Heart left ventricle (tissue), 13 donors: ENCODE measurements around the gene CREBZF.

Source experiments
- POLR2A ChIP-seq, 2 donors: fragments of 450-650 bp; IDR thresholded peaks; one replicate each; pipeline ENCODE4 v1.6.1; 2017; ENCODE audit warnings: antibody characterized with exemption in 2 of 2, mild to moderate bottlenecking in 2 of 2, moderate library complexity in 2 of 2
- TF ChIP-seq, protein P1 (sequence below), 12 donors: fragments of 200-600 bp; sonication (generic) in 4 of 12; IDR thresholded peaks; one replicate each; pipeline versions ENCODE4 v1.5.0 to v1.8.0; 2018 to 2022; ENCODE audit warnings: antibody characterized with exemption in 12 of 12, mild to moderate bottlenecking in 5 of 12
- donor health status: ischemic (EF 13 %, LVEDD 7.1; RV severe dilation, severe dysfunction).
- donor health status: DM: no; HTN: yes; CAD: no.
- donor health status: DM: no; HTN: no; CAD: no.
- donor health status: ischemic (EF 25% LVEDD 6.9; RV normal size, moderate dysfunction).
- donor health status: ischemic (EF 25% LVEDD 5.7; RV mildly dilated, moderate dysfunction).
- donor health status: ischemic (EF 35%, LVEDD 5.7; RV mildly dilated, moderate dysfunction).
- donor health status: nonischemic (EF 11% LVEDD 7.7; RV severe dilation, severe dysfunction).
- donor health status: DM: yes; HTN: yes; CAD: no.
- donor health status: PGD.
- donor health status: ischemic (EF 29% LVEDD 5.4; RV normal size, mild dysfunction).
- donor health status: nonischemic (EF 23%, LVEDD 6.1; RV moderate dilation, normal function).

- TF ChIP-seq, protein P1, sequence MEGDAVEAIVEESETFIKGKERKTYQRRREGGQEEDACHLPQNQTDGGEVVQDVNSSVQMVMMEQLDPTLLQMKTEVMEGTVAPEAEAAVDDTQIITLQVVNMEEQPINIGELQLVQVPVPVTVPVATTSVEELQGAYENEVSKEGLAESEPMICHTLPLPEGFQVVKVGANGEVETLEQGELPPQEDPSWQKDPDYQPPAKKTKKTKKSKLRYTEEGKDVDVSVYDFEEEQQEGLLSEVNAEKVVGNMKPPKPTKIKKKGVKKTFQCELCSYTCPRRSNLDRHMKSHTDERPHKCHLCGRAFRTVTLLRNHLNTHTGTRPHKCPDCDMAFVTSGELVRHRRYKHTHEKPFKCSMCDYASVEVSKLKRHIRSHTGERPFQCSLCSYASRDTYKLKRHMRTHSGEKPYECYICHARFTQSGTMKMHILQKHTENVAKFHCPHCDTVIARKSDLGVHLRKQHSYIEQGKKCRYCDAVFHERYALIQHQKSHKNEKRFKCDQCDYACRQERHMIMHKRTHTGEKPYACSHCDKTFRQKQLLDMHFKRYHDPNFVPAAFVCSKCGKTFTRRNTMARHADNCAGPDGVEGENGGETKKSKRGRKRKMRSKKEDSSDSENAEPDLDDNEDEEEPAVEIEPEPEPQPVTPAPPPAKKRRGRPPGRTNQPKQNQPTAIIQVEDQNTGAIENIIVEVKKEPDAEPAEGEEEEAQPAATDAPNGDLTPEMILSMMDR (IDR thresholded peaks at IDR 0.05), result no peak
- no peak for TF ChIP-seq POLR2A (IDR thresholded peaks at IDR 0.05)
Observed at GRCh38 chr11:85619499-85619898, 45.4 kb downstream of the CREBZF start.
